Neuronal stem cell (in vitro differentiated cells): ENCODE results near the gene CXCL1.

Experiments used
- DNase-seq: peaks from one replicate; pipeline ENCODE4 v3.0.0-alpha.2; 2013; ENCODE audit warnings: low spot score
- H2AFZ ChIP-seq: one replicate; pipeline ENCODE4 v1.6.1; 2013; ENCODE audit warnings: mild to moderate bottlenecking, low read length, inconsistent platforms
- H2AK5ac ChIP-seq: 2 replicates; pipeline ENCODE4 v1.6.1; 2013; ENCODE audit warnings: low read depth, mild to moderate bottlenecking, inconsistent platforms, low read length, moderate library complexity, mixed read lengths
- H2BK120ac ChIP-seq: 2 replicates; pipeline ENCODE4 v1.6.1; 2013; ENCODE audit warnings: low read depth, mild to moderate bottlenecking, inconsistent platforms, low read length, moderate library complexity, mixed read lengths
- H2BK12ac ChIP-seq: one replicate; pipeline ENCODE4 v1.6.1; 2013; ENCODE audit warnings: low read length, inconsistent platforms
- H2BK15ac ChIP-seq: 2 replicates; pipeline ENCODE4 v1.6.1; 2013; ENCODE audit warnings: mild to moderate bottlenecking, low read length, inconsistent platforms, mixed read lengths
- H2BK5ac ChIP-seq: one replicate; pipeline ENCODE4 v1.6.1; 2013; ENCODE audit warnings: inconsistent platforms, mild to moderate bottlenecking, low read length, moderate library complexity
- H3K14ac ChIP-seq: one replicate; pipeline ENCODE4 v1.6.1; 2013; ENCODE audit warnings: low read length, inconsistent platforms
- H3K18ac ChIP-seq: 2 replicates; pipeline ENCODE4 v1.6.1; 2013; ENCODE audit warnings: low read length, inconsistent platforms
- H3K23ac ChIP-seq: 2 replicates; pipeline ENCODE4 v1.6.1; 2013; ENCODE audit warnings: low read depth, mild to moderate bottlenecking, mixed read lengths, low read length, inconsistent platforms; ENCODE audit not compliant: poor library complexity
- H3K27ac ChIP-seq: replicated peaks from 3 replicates; pipeline ENCODE4 v1.5.1; 2013; ENCODE audit warnings: low read length, inconsistent platforms
- H3K27me3 ChIP-seq, 3 experiments: 2 replicates each; pipeline ENCODE4 v1.6.1; 2013; ENCODE audit warnings: low read length in 3 of 3, mild to moderate bottlenecking in 2 of 3, inconsistent platforms in 1 of 3, low read depth in 1 of 3, mixed read lengths in 1 of 3, moderate library complexity in 1 of 3; ENCODE audit not compliant: control insufficient read depth in 3 of 3, insufficient read depth in 3 of 3
- H3K36me3 ChIP-seq, 2 donors: replicated peaks in 1 of 2; 2 replicates each; pipeline ENCODE4 v1.6.1; 2013; ENCODE audit warnings: low read length in 2 of 2; ENCODE audit not compliant: control insufficient read depth in 2 of 2, insufficient read depth in 2 of 2
- H3K4ac ChIP-seq: 2 replicates; pipeline ENCODE4 v1.6.1; 2013; ENCODE audit warnings: inconsistent platforms, mild to moderate bottlenecking, low read length, moderate library complexity
- H3K4me1 ChIP-seq, 2 donors: 1 replicate in 1 of 2; 2 replicates in 1 of 2; pipeline ENCODE4 v1.6.1; 2013; ENCODE audit warnings: low read length in 2 of 2, low read depth in 1 of 2; ENCODE audit not compliant: control insufficient read depth in 2 of 2, insufficient read depth in 1 of 2
- H3K4me2 ChIP-seq: one replicate; pipeline ENCODE4 v1.6.1; 2013; ENCODE audit warnings: mild to moderate bottlenecking, low read length, inconsistent platforms; ENCODE audit not compliant: insufficient read depth, poor library complexity, severe bottlenecking
- H3K4me3 ChIP-seq, 2 donors: 2 replicates each; pipeline ENCODE4 v1.5.1; 2013; ENCODE audit warnings: low read length in 2 of 2, mild to moderate bottlenecking in 2 of 2, inconsistent platforms in 1 of 2, moderate library complexity in 1 of 2
- H3K79me1 ChIP-seq: one replicate; pipeline ENCODE4 v1.6.1; 2013; ENCODE audit warnings: low read depth, mild to moderate bottlenecking, inconsistent platforms, low read length, moderate library complexity
- H3K9ac ChIP-seq: one replicate; pipeline ENCODE4 v1.6.1; 2013; ENCODE audit warnings: mild to moderate bottlenecking, low read depth, low read length, inconsistent platforms; ENCODE audit not compliant: poor library complexity
- H3K9me3 ChIP-seq, 2 donors: replicated peaks in 1 of 2; 2 replicates each; pipeline versions ENCODE3 to v1.6.1; 2013; ENCODE audit warnings: low read length in 2 of 2, mild to moderate bottlenecking in 2 of 2, inconsistent platforms in 1 of 2, low read depth in 1 of 2, mixed read lengths in 1 of 2, moderate library complexity in 1 of 2; ENCODE audit not compliant: control insufficient read depth in 2 of 2, insufficient read depth in 1 of 2
- H4K8ac ChIP-seq: one replicate; pipeline ENCODE4 v1.6.1; 2013; ENCODE audit warnings: low read depth, mild to moderate bottlenecking, inconsistent platforms, low read length, moderate library complexity
- H4K91ac ChIP-seq: one replicate; pipeline ENCODE4 v1.6.1; 2013; ENCODE audit warnings: low read length, low read depth, mild to moderate bottlenecking, inconsistent platforms; ENCODE audit not compliant: poor library complexity
- WGBS, 2 donors: extraction: QIAGEN DNeasy Blood & Tissue Kit; methylation state at CpG; one replicate each; pipeline ENCODE4 v1.1.7; 2013; ENCODE audit warnings: missing lambda C conversion rate in 2 of 2, mixed read lengths in 1 of 2; ENCODE audit not compliant: insufficient read length in 2 of 2, insufficient replicate concordance in 1 of 2; ENCODE audit errors: extremely low coverage in 2 of 2; 5-methylcytosine and 5-hydroxymethylcytosine counted together

The CXCL1 gene

GRCh38 chr4:73836373-73837279 is 32.6 kb upstream of the CXCL1 start, which contains the start of gene CXCL6:
TSS of gene CXCL6 (plus strand) at chr4:73836678. CDS start at chr4:73836751, 73 bp downstream.
- no peak within 1 kb of the TSS for H2AK5ac ChIP-seq
- no peak within 1 kb of the TSS for H3K14ac ChIP-seq
- peaks cover 0 to 23% (median 0%) of the 10 kb centered on the region in 3 experiments for H3K27me3 ChIP-seq
- no peak within 1 kb of the TSS for H2BK15ac ChIP-seq
- H3K79me1 ChIP-seq: no peaks in the 10 kb centered on the region
- H3K4me3 ChIP-seq: peak within 1 kb of the TSS; percentile 17 to 85
- no peak within 1 kb of the TSS for H4K91ac ChIP-seq
- no peak within 1 kb of the TSS for H2BK12ac ChIP-seq
- H3K18ac ChIP-seq: peak within 1 kb of the TSS; percentile 86
- peak within 1 kb of the TSS; percentile 86 for H2AFZ ChIP-seq
- H2BK120ac ChIP-seq: no peak within 1 kb of the TSS
- H3K27ac ChIP-seq: no peak within 1 kb of the TSS
- H3K4me2 ChIP-seq: peak within 1 kb of the TSS; percentile 81
- H3K23ac ChIP-seq: no peak within 1 kb of the TSS
- no peak within 1 kb of the TSS for H2BK5ac ChIP-seq
- no peak within 1 kb of the TSS for H4K8ac ChIP-seq
- H3K4me1 ChIP-seq: no peaks in the 10 kb centered on the region
- whole genome bisulfite sequencing, 2 donors: no CpG with 5 or more reads among the region's 41 CpGs
- no peak within 1 kb of the TSS for H3K4ac ChIP-seq
- no peaks in the 10 kb centered on the region for H3K9me3 ChIP-seq
- peak within 1 kb of the TSS; percentile 78 for H3K9ac ChIP-seq
- DNase-seq: peak; percentile 37
- H3K36me3 ChIP-seq: no peaks in the 10 kb centered on the region

GRCh38 chr4:73839071-73839470 is 30.1 kb upstream of the CXCL1 start:
- no peak overlapping the region for H3K14ac ChIP-seq
- H2AFZ ChIP-seq: no peak overlapping the region

GRCh38 chr4:73839715-73840114 is 29.5 kb upstream of the CXCL1 start:
- no peak overlapping the region for H3K27ac ChIP-seq
- no peaks in the 10 kb centered on the region for H3K79me1 ChIP-seq
- WGBS, 2 donors: no CpG with 5 or more reads among the region's 3 CpGs
- no peak overlapping the region for H3K4me3 ChIP-seq
- no peak overlapping the region for H2BK15ac ChIP-seq
- peaks cover 0 to 23% (median 0%) of the 10 kb centered on the region in 3 experiments for H3K27me3 ChIP-seq
- no peak overlapping the region for H3K4me2 ChIP-seq
- no peak overlapping the region for H2AK5ac ChIP-seq
- no peak for DNase-seq
- no peak overlapping the region for H2AFZ ChIP-seq
- no peak overlapping the region for H3K23ac ChIP-seq
- no peak overlapping the region for H2BK5ac ChIP-seq
- no peak overlapping the region for H2BK12ac ChIP-seq
- H4K8ac ChIP-seq: no peak overlapping the region
- H3K36me3 ChIP-seq: no peaks in the 10 kb centered on the region
- H3K14ac ChIP-seq: no peak overlapping the region
- no peak overlapping the region for H4K91ac ChIP-seq
- no peaks in the 10 kb centered on the region for H3K4me1 ChIP-seq
- H3K9me3 ChIP-seq: no peaks in the 10 kb centered on the region
- H3K9ac ChIP-seq: no peak overlapping the region
- no peak overlapping the region for H3K4ac ChIP-seq
- H3K18ac ChIP-seq: no peak overlapping the region
- H2BK120ac ChIP-seq: no peak overlapping the region

More at GRCh38 chr4:73839071-73839470, 30.1 kb upstream of the CXCL1 start:
- no CpG with 5 or more reads among the region's 5 CpGs for WGBS, 2 donors
- Histone ChIP-seq H4K8ac (no peak overlapping the region), H2BK120ac (no peak overlapping the region), H4K91ac (no peak overlapping the region), H3K18ac (no peak overlapping the region), H2BK5ac (no peak overlapping the region), H2BK12ac (no peak overlapping the region), H3K36me3 (no peaks in the 10 kb centered on the region), H3K4ac (no peak overlapping the region), H3K27me3 (peaks cover 0 to 23% (median 0%) of the 10 kb centered on the region in 3 experiments), H3K27ac (no peak overlapping the region), H3K9ac (no peak overlapping the region), H2BK15ac (no peak overlapping the region), H3K4me1 (no peaks in the 10 kb centered on the region), H2AK5ac (no peak overlapping the region), H3K9me3 (no peaks in the 10 kb centered on the region), H3K23ac (no peak overlapping the region), H3K4me2 (no peak overlapping the region), H3K79me1 (no peaks in the 10 kb centered on the region), H3K4me3 (no peak overlapping the region)
- no peak for DNase-seq

GRCh38 chr4:73841243-73841925 is 27.8 kb upstream of the CXCL1 start:
- H3K4me2 ChIP-seq: no peak overlapping the region
- no peaks in the 10 kb centered on the region for H3K9me3 ChIP-seq
- WGBS, 2 donors: no CpG with 5 or more reads among the region's 4 CpGs
- no peak overlapping the region for H3K23ac ChIP-seq
- H3K9ac ChIP-seq: no peak overlapping the region
- H3K79me1 ChIP-seq: no peaks in the 10 kb centered on the region
- H3K18ac ChIP-seq: no peak overlapping the region
- no peak overlapping the region for H4K8ac ChIP-seq
- H2AFZ ChIP-seq: no peak overlapping the region
- H3K4me3 ChIP-seq: no peak overlapping the region
- no peak overlapping the region for H3K4ac ChIP-seq
- no peak overlapping the region for H3K27ac ChIP-seq
- no peak overlapping the region for H2BK12ac ChIP-seq
- H2BK15ac ChIP-seq: no peak overlapping the region
- H3K36me3 ChIP-seq: no peaks in the 10 kb centered on the region
- H4K91ac ChIP-seq: no peak overlapping the region
- H3K14ac ChIP-seq: no peak overlapping the region
- no peak overlapping the region for H2AK5ac ChIP-seq
- H2BK5ac ChIP-seq: no peak overlapping the region
- H3K4me1 ChIP-seq: no peaks in the 10 kb centered on the region
- H2BK120ac ChIP-seq: no peak overlapping the region
- peaks cover 0 to 23% (median 0%) of the 10 kb centered on the region in 3 experiments for H3K27me3 ChIP-seq
- no peak for DNase-seq
